Fibroblast of mammary gland (primary cell): ENCODE measurements around the gene L2HGDH.
"Not testable (repeated sequence)": the region's sequence is repeated elsewhere in the genome, so short reads cannot be mapped to it uniquely, and the experiment has no call there.

Experiments used
- DNase-seq: peaks from one replicate; pipeline ENCODE4 v3.0.0-alpha.2; 2010; ENCODE audit warnings: low read depth
- H3K4me3 ChIP-seq: 2 replicates; pipeline ENCODE4 v1.5.1; 2011; ENCODE audit warnings: low read depth, mild to moderate bottlenecking, low read length, moderate library complexity; ENCODE audit not compliant: control insufficient read depth
- CTCF ChIP-seq: conservative IDR thresholded peaks from 2 replicates; pipeline ENCODE4 v1.5.1; 2011; ENCODE audit warnings: low read depth, low read length, inconsistent platforms; ENCODE audit not compliant: control insufficient read depth, insufficient read depth

Gene L2HGDH

GRCh38 chr14:50311972-50312733, at the start of gene L2HGDH, which contains the start of gene DMAC2L:
TSS of gene L2HGDH (minus strand) at chr14:50312229. CDS start at chr14:50312150, 79 bp downstream.
TSS of gene DMAC2L (plus strand) at chr14:50312324. CDS start at chr14:50321488, 9,164 bp downstream.
- no peak for TF ChIP-seq CTCF
- peak within 1 kb of the TSS; percentile 81 for H3K4me3 ChIP-seq
- DNase-seq: peak; percentile 81

- H3K4me3 ChIP-seq: no peak overlapping the region
- no peak for DNase-seq
- TF ChIP-seq CTCF: no peak
Measured at GRCh38 chr14:50360851-50361250, 48.8 kb upstream of the L2HGDH start.

- DNase-seq: no peak
- H3K4me3 ChIP-seq: no peak overlapping the region
- no peak for TF ChIP-seq CTCF
Measured at GRCh38 chr14:50360093-50360492, 48.1 kb upstream of the L2HGDH start.

- H3K4me3 ChIP-seq: no peak overlapping the region
- no peak for DNase-seq
- TF ChIP-seq CTCF: no peak
Measured at GRCh38 chr14:50359631-50360030, 47.6 kb upstream of the L2HGDH start.

- H3K4me3 ChIP-seq: no peak overlapping the region
- DNase-seq: no peak
- TF ChIP-seq CTCF: no peak
Measured at GRCh38 chr14:50357753-50358395, 45.8 kb upstream of the L2HGDH start.

GRCh38 chr14:50357124-50357523, 45.1 kb upstream of the L2HGDH start:
- no peak for DNase-seq
- TF ChIP-seq CTCF: no peak
- H3K4me3 ChIP-seq: no peak overlapping the region

- not testable (repeated sequence) for DNase-seq, H3K4me3 ChIP-seq
Measured at GRCh38 chr14:50356283-50356682, 44.3 kb upstream of the L2HGDH start.
